ENCODE data around the gene ZNF487.
"Not testable (repeated sequence)": the region's sequence is repeated elsewhere in the genome, so short reads cannot be mapped to it uniquely, and the experiment has no call there.

DNA sequence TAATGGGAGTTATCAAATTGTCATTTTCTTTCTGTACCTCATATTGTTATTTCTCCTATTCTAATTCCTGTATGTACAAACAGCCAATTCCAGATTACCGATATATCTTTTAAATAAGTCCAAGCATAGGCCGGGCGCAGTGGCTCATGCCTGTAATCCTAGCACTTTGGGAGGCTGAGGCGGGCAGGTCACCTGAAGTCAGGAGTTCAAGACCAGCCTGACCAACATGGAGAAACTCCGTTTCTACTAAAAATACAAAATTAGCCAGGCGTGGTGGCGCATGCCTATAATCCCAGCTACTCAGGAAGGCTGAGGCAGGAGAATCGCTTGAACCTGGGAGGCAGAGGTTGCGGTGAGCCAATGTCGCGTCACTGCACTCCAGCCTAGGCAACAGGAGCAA lies 43.7 kb upstream of the ZNF487 start:
- TF ChIP-seq OSR1 (CRISPR knock-in tag; IDR thresholded peaks at IDR 0.05); ISL1 (CRISPR knock-in tag; IDR thresholded peaks at IDR 0.05); TCF4 (CRISPR knock-in tag; IDR thresholded peaks at IDR 0.05; ENCODE audit: borderline replicate concordance); ZFP3 (CRISPR knock-in tag; IDR thresholded peaks at IDR 0.05); TOX (CRISPR knock-in tag; IDR thresholded peaks at IDR 0.05; ENCODE audit: borderline replicate concordance); RARB (CRISPR knock-in tag; IDR thresholded peaks at IDR 0.05); ESRRG (CRISPR knock-in tag; IDR thresholded peaks at IDR 0.05): not testable (repeated sequence)
- TF ChIP-seq, protein P1, sequence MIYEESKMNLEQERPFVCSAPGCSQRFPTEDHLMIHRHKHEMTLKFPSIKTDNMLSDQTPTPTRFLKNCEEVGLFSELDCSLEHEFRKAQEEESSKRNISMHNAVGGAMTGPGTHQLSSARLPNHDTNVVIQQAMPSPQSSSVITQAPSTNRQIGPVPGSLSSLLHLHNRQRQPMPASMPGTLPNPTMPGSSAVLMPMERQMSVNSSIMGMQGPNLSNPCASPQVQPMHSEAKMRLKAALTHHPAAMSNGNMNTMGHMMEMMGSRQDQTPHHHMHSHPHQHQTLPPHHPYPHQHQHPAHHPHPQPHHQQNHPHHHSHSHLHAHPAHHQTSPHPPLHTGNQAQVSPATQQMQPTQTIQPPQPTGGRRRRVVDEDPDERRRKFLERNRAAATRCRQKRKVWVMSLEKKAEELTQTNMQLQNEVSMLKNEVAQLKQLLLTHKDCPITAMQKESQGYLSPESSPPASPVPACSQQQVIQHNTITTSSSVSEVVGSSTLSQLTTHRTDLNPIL (CRISPR knock-in tag; IDR thresholded peaks at IDR 0.05; ENCODE audit: low read depth) = not testable (repeated sequence)
- TF ChIP-seq, protein P2, sequence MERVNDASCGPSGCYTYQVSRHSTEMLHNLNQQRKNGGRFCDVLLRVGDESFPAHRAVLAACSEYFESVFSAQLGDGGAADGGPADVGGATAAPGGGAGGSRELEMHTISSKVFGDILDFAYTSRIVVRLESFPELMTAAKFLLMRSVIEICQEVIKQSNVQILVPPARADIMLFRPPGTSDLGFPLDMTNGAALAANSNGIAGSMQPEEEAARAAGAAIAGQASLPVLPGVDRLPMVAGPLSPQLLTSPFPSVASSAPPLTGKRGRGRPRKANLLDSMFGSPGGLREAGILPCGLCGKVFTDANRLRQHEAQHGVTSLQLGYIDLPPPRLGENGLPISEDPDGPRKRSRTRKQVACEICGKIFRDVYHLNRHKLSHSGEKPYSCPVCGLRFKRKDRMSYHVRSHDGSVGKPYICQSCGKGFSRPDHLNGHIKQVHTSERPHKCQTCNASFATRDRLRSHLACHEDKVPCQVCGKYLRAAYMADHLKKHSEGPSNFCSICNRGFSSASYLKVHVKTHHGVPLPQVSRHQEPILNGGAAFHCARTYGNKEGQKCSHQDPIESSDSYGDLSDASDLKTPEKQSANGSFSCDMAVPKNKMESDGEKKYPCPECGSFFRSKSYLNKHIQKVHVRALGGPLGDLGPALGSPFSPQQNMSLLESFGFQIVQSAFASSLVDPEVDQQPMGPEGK (CRISPR knock-in tag; IDR thresholded peaks at IDR 0.05; ENCODE audit: borderline replicate concordance) = not testable (repeated sequence)
- TF ChIP-seq, protein P3, sequence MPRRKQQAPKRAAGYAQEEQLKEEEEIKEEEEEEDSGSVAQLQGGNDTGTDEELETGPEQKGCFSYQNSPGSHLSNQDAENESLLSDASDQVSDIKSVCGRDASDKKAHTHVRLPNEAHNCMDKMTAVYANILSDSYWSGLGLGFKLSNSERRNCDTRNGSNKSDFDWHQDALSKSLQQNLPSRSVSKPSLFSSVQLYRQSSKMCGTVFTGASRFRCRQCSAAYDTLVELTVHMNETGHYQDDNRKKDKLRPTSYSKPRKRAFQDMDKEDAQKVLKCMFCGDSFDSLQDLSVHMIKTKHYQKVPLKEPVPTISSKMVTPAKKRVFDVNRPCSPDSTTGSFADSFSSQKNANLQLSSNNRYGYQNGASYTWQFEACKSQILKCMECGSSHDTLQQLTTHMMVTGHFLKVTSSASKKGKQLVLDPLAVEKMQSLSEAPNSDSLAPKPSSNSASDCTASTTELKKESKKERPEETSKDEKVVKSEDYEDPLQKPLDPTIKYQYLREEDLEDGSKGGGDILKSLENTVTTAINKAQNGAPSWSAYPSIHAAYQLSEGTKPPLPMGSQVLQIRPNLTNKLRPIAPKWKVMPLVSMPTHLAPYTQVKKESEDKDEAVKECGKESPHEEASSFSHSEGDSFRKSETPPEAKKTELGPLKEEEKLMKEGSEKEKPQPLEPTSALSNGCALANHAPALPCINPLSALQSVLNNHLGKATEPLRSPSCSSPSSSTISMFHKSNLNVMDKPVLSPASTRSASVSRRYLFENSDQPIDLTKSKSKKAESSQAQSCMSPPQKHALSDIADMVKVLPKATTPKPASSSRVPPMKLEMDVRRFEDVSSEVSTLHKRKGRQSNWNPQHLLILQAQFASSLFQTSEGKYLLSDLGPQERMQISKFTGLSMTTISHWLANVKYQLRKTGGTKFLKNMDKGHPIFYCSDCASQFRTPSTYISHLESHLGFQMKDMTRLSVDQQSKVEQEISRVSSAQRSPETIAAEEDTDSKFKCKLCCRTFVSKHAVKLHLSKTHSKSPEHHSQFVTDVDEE (CRISPR knock-in tag; IDR thresholded peaks at IDR 0.05) = not testable (repeated sequence)

Data from SK-N-SH treated with all-trans-retinoic acid at 6 μM for 48 hours (cell line).